ENCODE results near the gene RAB1A.
"Not testable (repeated sequence)": the region's sequence is repeated elsewhere in the genome, so short reads cannot be mapped to it uniquely, and the experiment has no call there.

Gene RAB1A

GRCh38 chr2:65137197-65137775, 7.4 kb upstream of the RAB1A start:
- Histone ChIP-seq H3K4me3 (no peak overlapping the region), H3K27ac (no peak overlapping the region)

GRCh38 chr2:65136253-65136652, 6.3 kb upstream of the RAB1A start:
- no peak overlapping the region for H3K27ac ChIP-seq
- H3K4me3 ChIP-seq, result no peak overlapping the region

GRCh38 chr2:65134158-65134557, 4.3 kb upstream of the RAB1A start:
- no peak overlapping the region for H3K4me3 ChIP-seq
- no peak overlapping the region for H3K27ac ChIP-seq

- H3K4me3 ChIP-seq, result no peak overlapping the region
- no peak overlapping the region for H3K27ac ChIP-seq
These were observed 3.7 kb upstream of the RAB1A start for GRCh38 chr2:65133626-65134025.

GRCh38 chr2:65132930-65133329, 3.0 kb upstream of the RAB1A start:
- H3K27ac ChIP-seq, H3K4me3 ChIP-seq: not testable (repeated sequence)

- peak overlapping the region; percentile 55 to 97 (median 91) for H3K4me3 ChIP-seq
- peak overlapping the region; percentile 83 to 99 (median 95) for H3K27ac ChIP-seq
These were observed 814 bp upstream of the RAB1A start for GRCh38 chr2:65130664-65131175.

- H3K27ac ChIP-seq, result peak overlapping the region; percentile 89 to 99 (median 97)
These were observed 550 bp downstream of the RAB1A start for GRCh38 chr2:65129286-65129825.

GRCh38 chr2:65128297-65129190, 1.4 kb downstream of the RAB1A start:
- Histone ChIP-seq H3K27ac (peak overlapping the region in 20 of 21 experiments; percentile 89 to 99 (median 97)), H3K4me3 (peak overlapping the region; percentile 90 to 97 (median 93))

More at GRCh38 chr2:65129286-65129825, 550 bp downstream of the RAB1A start:
- peak overlapping the region; percentile 90 to 97 (median 93) for H3K4me3 ChIP-seq

- H3K27ac ChIP-seq, H3K4me3 ChIP-seq: not testable (repeated sequence)
These were observed 4.4 kb downstream of the RAB1A start for GRCh38 chr2:65125457-65125856.

GRCh38 chr2:65122313-65122712, 7.6 kb downstream of the RAB1A start:
- Histone ChIP-seq H3K4me3 (no peak overlapping the region), H3K27ac (no peak overlapping the region)

- Histone ChIP-seq H3K4me3 (no peak overlapping the region), H3K27ac (no peak overlapping the region)
These were observed 8.8 kb downstream of the RAB1A start for GRCh38 chr2:65120990-65121693.

- no peak overlapping the region for H3K27ac ChIP-seq
- no peak overlapping the region for H3K4me3 ChIP-seq
These were observed 13.3 kb downstream of the RAB1A start for GRCh38 chr2:65116645-65117044.

GRCh38 chr2:65114921-65115320, 15.0 kb downstream of the RAB1A start:
- Histone ChIP-seq H3K27ac (no peak overlapping the region), H3K4me3 (no peak overlapping the region)

- no peak overlapping the region for H3K27ac ChIP-seq
- H3K4me3 ChIP-seq, result no peak overlapping the region
These were observed 16.1 kb downstream of the RAB1A start for GRCh38 chr2:65113816-65114215.

- Histone ChIP-seq H3K27ac (no peak overlapping the region), H3K4me3 (no peak overlapping the region)
These were observed 16.7 kb downstream of the RAB1A start for GRCh38 chr2:65113229-65113628.

GRCh38 chr2:65112633-65113032, 17.3 kb downstream of the RAB1A start:
- H3K27ac ChIP-seq, result no peak overlapping the region
- H3K4me3 ChIP-seq, result no peak overlapping the region

GRCh38 chr2:65108780-65109179, 21.1 kb downstream of the RAB1A start:
- Histone ChIP-seq H3K27ac (no peak overlapping the region), H3K4me3 (no peak overlapping the region)

GRCh38 chr2:65107530-65107929, 22.4 kb downstream of the RAB1A start:
- H3K27ac ChIP-seq, result no peak overlapping the region
- H3K4me3 ChIP-seq, result no peak overlapping the region

GRCh38 chr2:65103013-65103715, 26.7 kb downstream of the RAB1A start:
- H3K27ac ChIP-seq, result no peak overlapping the region

More at GRCh38 chr2:65103013-65103715, 26.7 kb downstream of the RAB1A start:
- no peak overlapping the region for H3K4me3 ChIP-seq

Data from skin epidermis (tissue), 12 donors.